Activated naive CD8-positive, alpha-beta T cell treated with anti-CD3 and anti-CD28 coated beads for 36 hours (primary cell): ENCODE data around the gene GHRL. TPM values are rescaled to one million over a fixed set of nuclear protein-coding genes. Genes with fewer than 3 reads are reported as not detected.
"Not testable (repeated sequence)": the region's sequence is repeated elsewhere in the genome, so short reads cannot be mapped to it uniquely, and the experiment has no call there.

Source experiments
- DNase-seq: peaks from one replicate; pipeline ENCODE4 v3.0.0; 2021
- H3K27ac Mint-ChIP-seq: one replicate; pipeline ENCODE4 v1.8.0; 2022; ENCODE audit warnings: mild to moderate bottlenecking, moderate library complexity, mixed read lengths
- H3K27me3 Mint-ChIP-seq: one replicate; pipeline ENCODE4 v1.8.0; 2022; ENCODE audit warnings: mild to moderate bottlenecking, mixed read lengths
- H3K36me3 Mint-ChIP-seq: one replicate; pipeline ENCODE4 v1.8.0; 2021; ENCODE audit warnings: mild to moderate bottlenecking, mixed read lengths
- H3K4me1 Mint-ChIP-seq: one replicate; pipeline ENCODE4 v1.8.0; 2021; ENCODE audit warnings: mixed read lengths
- H3K4me3 Mint-ChIP-seq: one replicate; pipeline ENCODE4 v1.8.0; 2022; ENCODE audit warnings: mild to moderate bottlenecking, moderate library complexity, mixed read lengths
- H3K9me3 Mint-ChIP-seq: one replicate; pipeline ENCODE4 v1.8.0; 2022; ENCODE audit warnings: mixed read lengths
- total RNA-seq, 2 experiments: library from RNA; stranded (reverse); gene quantifications; one replicate each; pipeline ENCODE4 v1.2.3, GENCODE V29; 2021

The GHRL gene
- total RNA-seq, 2 experiments from 2014 or later = 0.38 to 0.41 TPM

- no peak for DNase-seq
- Mint-ChIP-seq H3K4me3 (no peak overlapping the region), H3K27ac (no peak overlapping the region), H3K36me3 (peaks cover 11% of the 10 kb centered on the region), H3K27me3 (no peaks in the 10 kb centered on the region), H3K4me1 (peaks cover 26% of the 10 kb centered on the region), H3K9me3 (no peaks in the 10 kb centered on the region)
Observed at GRCh38 chr3:10315101-10315500, 22.4 kb upstream of the GHRL start.

DNA sequence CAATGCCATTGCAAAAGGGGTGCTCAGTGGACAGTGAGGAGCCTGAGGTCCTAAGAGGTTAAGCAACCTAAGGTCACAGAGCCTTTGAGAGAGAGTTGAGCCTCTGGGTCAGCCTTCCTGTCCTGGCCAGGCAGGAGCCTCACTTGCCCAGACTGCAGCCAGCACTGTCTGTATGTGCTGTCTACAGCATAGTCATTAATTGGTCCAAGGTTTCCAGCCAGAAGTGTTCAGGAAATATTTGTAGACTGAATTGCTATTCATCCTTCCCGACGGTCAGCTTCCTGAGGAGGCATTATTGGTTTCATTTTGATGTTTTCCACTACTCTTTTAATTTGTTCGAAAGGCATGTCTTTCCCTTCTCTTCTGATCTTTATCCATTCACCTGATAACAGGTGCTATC is 20.1 kb upstream of the GHRL start:
- peaks cover 12% of the 10 kb centered on the region for H3K4me1 Mint-ChIP-seq
- no peaks in the 10 kb centered on the region for H3K9me3 Mint-ChIP-seq
- peaks cover 19% of the 10 kb centered on the region for H3K36me3 Mint-ChIP-seq
- H3K27ac Mint-ChIP-seq = no peak overlapping the region
- DNase-seq = no peak
- H3K4me3 Mint-ChIP-seq = no peak overlapping the region
- no peaks in the 10 kb centered on the region for H3K27me3 Mint-ChIP-seq

GRCh38 chr3:10312391-10312790 is 19.6 kb upstream of the GHRL start:
- peak overlapping the region; percentile 29 for H3K27ac Mint-ChIP-seq

DNA sequence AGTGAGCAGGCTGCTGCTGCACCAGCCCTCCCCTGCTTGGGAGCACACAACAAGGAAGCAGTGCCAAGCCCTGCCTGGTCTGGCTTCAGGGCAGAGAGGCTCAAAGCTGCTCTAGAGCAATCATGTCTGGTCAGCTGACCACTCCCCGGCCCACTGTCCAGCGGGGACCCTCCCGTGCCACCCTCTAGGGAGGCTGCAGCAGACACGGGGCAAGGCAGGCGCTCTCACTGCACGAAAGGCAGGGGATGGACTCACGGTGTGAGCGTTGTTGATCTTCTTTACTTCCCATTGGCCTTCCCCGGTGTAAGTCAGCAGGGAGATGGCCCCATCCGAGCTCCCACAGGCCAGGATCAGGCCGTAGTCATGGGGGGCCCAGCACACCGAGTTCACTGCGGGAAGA is 19.0 kb upstream of the GHRL start:
- Mint-ChIP-seq H3K36me3 (peaks cover 19% of the 10 kb centered on the region), H3K9me3 (no peaks in the 10 kb centered on the region), H3K27me3 (no peaks in the 10 kb centered on the region), H3K4me1 (peaks cover 6% of the 10 kb centered on the region), H3K27ac (no peak overlapping the region), H3K4me3 (no peak overlapping the region)
- DNase-seq = no peak

More at GRCh38 chr3:10312391-10312790, 19.6 kb upstream of the GHRL start:
- Mint-ChIP-seq H3K4me3 (no peak overlapping the region), H3K36me3 (peaks cover 19% of the 10 kb centered on the region), H3K27me3 (no peaks in the 10 kb centered on the region), H3K9me3 (no peaks in the 10 kb centered on the region), H3K4me1 (peaks cover 8% of the 10 kb centered on the region)
- no peak for DNase-seq

GRCh38 chr3:10310578-10310977 is 17.8 kb upstream of the GHRL start:
- Mint-ChIP-seq H3K36me3 (peaks cover 19% of the 10 kb centered on the region), H3K4me1 (peaks cover 6% of the 10 kb centered on the region), H3K27ac (peak overlapping the region; percentile 39), H3K4me3 (no peak overlapping the region), H3K27me3 (no peaks in the 10 kb centered on the region), H3K9me3 (no peaks in the 10 kb centered on the region)
- no peak for DNase-seq

GRCh38 chr3:10309736-10310135 is 17.0 kb upstream of the GHRL start:
- H3K9me3 Mint-ChIP-seq = no peaks in the 10 kb centered on the region

GRCh38 chr3:10308678-10309077 is 15.9 kb upstream of the GHRL start:
- H3K36me3 Mint-ChIP-seq = peaks cover 20% of the 10 kb centered on the region
- H3K9me3 Mint-ChIP-seq = no peaks in the 10 kb centered on the region
- no peak overlapping the region for H3K27ac Mint-ChIP-seq
- H3K4me3 Mint-ChIP-seq = no peak overlapping the region
- peaks cover 6% of the 10 kb centered on the region for H3K4me1 Mint-ChIP-seq
- DNase-seq = no peak
- no peaks in the 10 kb centered on the region for H3K27me3 Mint-ChIP-seq

More at GRCh38 chr3:10309736-10310135, 17.0 kb upstream of the GHRL start:
- DNase-seq = no peak
- Mint-ChIP-seq H3K4me3 (no peak overlapping the region), H3K27ac (peak overlapping the region; percentile 72), H3K27me3 (no peaks in the 10 kb centered on the region), H3K4me1 (peaks cover 6% of the 10 kb centered on the region), H3K36me3 (peaks cover 19% of the 10 kb centered on the region)

DNA sequence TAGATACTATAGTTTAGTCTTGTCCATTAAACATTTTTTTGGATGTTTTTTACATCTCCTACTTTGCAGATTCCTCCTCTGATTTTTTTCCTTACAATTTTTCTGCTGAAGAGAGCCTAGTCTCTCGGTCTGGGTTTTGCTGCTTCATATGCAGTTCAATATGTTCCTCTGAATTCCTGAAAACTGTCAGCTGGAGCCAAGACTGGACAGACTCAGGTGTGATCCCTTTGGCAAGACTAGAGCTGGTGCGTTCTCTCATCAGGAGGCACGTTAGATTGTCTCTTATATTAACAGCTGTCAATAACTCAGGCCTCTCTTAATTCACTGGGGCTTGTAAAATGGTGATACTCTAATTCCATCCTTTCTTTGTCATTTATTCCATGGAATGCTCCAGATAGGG is 13.4 kb upstream of the GHRL start:
- peaks cover 22% of the 10 kb centered on the region for H3K36me3 Mint-ChIP-seq
- H3K4me1 Mint-ChIP-seq = peaks cover 6% of the 10 kb centered on the region
- no peak overlapping the region for H3K4me3 Mint-ChIP-seq
- H3K9me3 Mint-ChIP-seq = no peaks in the 10 kb centered on the region
- no peaks in the 10 kb centered on the region for H3K27me3 Mint-ChIP-seq
- H3K27ac Mint-ChIP-seq = peak overlapping the region; percentile 5
- no peak for DNase-seq

GRCh38 chr3:10305331-10305902 is 12.7 kb upstream of the GHRL start:
- Mint-ChIP-seq H3K36me3 (peaks cover 23% of the 10 kb centered on the region), H3K27me3 (no peaks in the 10 kb centered on the region), H3K4me3 (no peak overlapping the region), H3K4me1 (peaks cover 2% of the 10 kb centered on the region), H3K27ac (peak overlapping the region; percentile 34), H3K9me3 (no peaks in the 10 kb centered on the region)
- DNase-seq = no peak

GRCh38 chr3:10304905-10305304 is 12.2 kb upstream of the GHRL start:
- H3K36me3 Mint-ChIP-seq = peaks cover 21% of the 10 kb centered on the region
- peaks cover 2% of the 10 kb centered on the region for H3K4me1 Mint-ChIP-seq
- H3K27me3 Mint-ChIP-seq = no peaks in the 10 kb centered on the region
- no peaks in the 10 kb centered on the region for H3K9me3 Mint-ChIP-seq
- DNase-seq = no peak
- H3K27ac Mint-ChIP-seq = peak overlapping the region; percentile 34
- H3K4me3 Mint-ChIP-seq = no peak overlapping the region

DNA sequence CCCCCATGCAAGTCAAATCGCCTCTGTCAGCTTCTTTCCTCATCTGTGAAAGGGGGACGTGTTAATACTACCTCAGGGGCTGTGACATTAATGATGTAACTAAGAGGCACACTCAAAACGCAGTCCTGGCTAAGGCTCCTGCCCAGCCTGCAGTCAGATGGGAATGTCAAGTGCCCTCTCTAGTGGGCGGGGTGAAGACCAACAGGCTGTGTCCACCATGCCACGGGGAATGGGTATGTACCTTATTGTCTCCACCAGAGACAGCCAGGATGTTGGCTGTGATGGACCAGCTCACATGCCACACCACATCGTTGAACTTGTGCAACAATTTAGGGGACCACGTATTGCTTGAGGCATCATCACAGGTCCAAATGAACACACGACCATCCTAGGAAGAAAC is 11.0 kb upstream of the GHRL start:
- Mint-ChIP-seq H3K4me3 (no peak overlapping the region), H3K27me3 (no peaks in the 10 kb centered on the region), H3K4me1 (peaks cover 13% of the 10 kb centered on the region), H3K27ac (no peak overlapping the region), H3K36me3 (peaks cover 23% of the 10 kb centered on the region), H3K9me3 (no peaks in the 10 kb centered on the region)
- no peak for DNase-seq

DNA sequence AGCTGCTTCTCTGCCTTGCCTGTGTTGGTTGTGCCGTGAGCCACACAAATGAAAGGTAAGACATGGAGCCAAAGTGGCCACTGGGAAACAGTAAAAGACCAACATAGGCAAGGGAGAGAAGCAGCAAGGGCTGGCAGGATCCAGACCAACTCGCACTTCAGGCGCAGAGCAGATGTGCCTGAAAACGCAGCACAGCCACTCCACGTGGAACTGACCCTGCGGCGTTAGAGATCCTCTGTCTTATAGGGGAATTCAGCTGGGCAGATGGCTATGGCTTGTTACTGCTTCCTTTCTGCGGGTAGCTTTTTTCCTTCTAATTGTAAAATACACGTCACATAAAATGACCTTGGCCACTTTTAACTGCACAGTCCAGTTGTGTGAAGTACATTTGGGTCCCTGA is 10.4 kb upstream of the GHRL start:
- no peaks in the 10 kb centered on the region for H3K27me3 Mint-ChIP-seq
- peak overlapping the region; percentile 51 for H3K27ac Mint-ChIP-seq
- no peaks in the 10 kb centered on the region for H3K9me3 Mint-ChIP-seq
- H3K36me3 Mint-ChIP-seq = peaks cover 20% of the 10 kb centered on the region
- no peak overlapping the region for H3K4me3 Mint-ChIP-seq
- H3K4me1 Mint-ChIP-seq = peaks cover 13% of the 10 kb centered on the region
- DNase-seq = no peak

GRCh38 chr3:10300087-10300486 is 7.3 kb upstream of the GHRL start:
- Mint-ChIP-seq H3K27me3 (no peaks in the 10 kb centered on the region), H3K4me1 (peaks cover 13% of the 10 kb centered on the region), H3K4me3 (no peak overlapping the region), H3K9me3 (no peaks in the 10 kb centered on the region), H3K36me3 (peaks cover 28% of the 10 kb centered on the region), H3K27ac (peak overlapping the region; percentile 73)
- no peak for DNase-seq

- Mint-ChIP-seq H3K27me3 (no peaks in the 10 kb centered on the region), H3K27ac (peak overlapping the region; percentile 73), H3K4me1 (peaks cover 13% of the 10 kb centered on the region), H3K36me3 (peaks cover 30% of the 10 kb centered on the region), H3K9me3 (no peaks in the 10 kb centered on the region), H3K4me3 (no peak overlapping the region)
- DNase-seq = no peak
Observed at GRCh38 chr3:10299679-10300078, 6.9 kb upstream of the GHRL start.

- no peak overlapping the region for H3K4me3 Mint-ChIP-seq
Observed at GRCh38 chr3:10299175-10299574, 6.4 kb upstream of the GHRL start.

GRCh38 chr3:10298064-10298463 is 5.3 kb upstream of the GHRL start:
- H3K27me3 Mint-ChIP-seq, DNase-seq, H3K4me3 Mint-ChIP-seq, H3K9me3 Mint-ChIP-seq, H3K27ac Mint-ChIP-seq: not testable (repeated sequence)
- Mint-ChIP-seq H3K4me1 (peaks cover 14% of the 10 kb centered on the region), H3K36me3 (peaks cover 30% of the 10 kb centered on the region)

More at GRCh38 chr3:10299175-10299574, 6.4 kb upstream of the GHRL start:
- Mint-ChIP-seq H3K27me3 (no peaks in the 10 kb centered on the region), H3K36me3 (peaks cover 33% of the 10 kb centered on the region), H3K9me3 (no peaks in the 10 kb centered on the region), H3K27ac (peak overlapping the region; percentile 73), H3K4me1 (peaks cover 13% of the 10 kb centered on the region)
- no peak for DNase-seq
